Measurements from ENCODE around the gene CDRT4.

Gene CDRT4

DNA sequence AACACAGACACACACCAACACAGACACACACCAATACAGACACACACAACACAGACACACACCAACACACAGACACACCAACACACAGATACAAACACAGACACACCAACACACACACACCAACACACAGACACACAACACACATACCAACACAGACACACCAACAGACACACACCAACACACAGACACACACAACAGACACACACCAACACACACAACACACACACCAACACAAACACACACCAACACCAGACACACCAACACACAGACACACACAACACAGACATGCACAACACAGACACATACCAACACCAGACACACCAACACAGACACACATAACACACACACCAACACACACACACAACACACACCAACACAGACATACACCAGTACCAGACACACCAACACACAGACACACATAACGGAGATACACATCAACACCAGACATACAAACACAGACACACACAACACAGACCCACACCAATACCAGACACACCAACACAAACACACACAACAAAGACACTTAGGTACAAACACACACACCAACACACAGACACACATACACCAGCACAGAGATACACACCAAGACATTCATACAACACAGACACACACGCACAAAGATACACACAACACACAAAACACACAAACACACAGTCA lies 2.2 kb downstream of the CDRT4 start:
- TF ChIP-seq, protein P1, sequence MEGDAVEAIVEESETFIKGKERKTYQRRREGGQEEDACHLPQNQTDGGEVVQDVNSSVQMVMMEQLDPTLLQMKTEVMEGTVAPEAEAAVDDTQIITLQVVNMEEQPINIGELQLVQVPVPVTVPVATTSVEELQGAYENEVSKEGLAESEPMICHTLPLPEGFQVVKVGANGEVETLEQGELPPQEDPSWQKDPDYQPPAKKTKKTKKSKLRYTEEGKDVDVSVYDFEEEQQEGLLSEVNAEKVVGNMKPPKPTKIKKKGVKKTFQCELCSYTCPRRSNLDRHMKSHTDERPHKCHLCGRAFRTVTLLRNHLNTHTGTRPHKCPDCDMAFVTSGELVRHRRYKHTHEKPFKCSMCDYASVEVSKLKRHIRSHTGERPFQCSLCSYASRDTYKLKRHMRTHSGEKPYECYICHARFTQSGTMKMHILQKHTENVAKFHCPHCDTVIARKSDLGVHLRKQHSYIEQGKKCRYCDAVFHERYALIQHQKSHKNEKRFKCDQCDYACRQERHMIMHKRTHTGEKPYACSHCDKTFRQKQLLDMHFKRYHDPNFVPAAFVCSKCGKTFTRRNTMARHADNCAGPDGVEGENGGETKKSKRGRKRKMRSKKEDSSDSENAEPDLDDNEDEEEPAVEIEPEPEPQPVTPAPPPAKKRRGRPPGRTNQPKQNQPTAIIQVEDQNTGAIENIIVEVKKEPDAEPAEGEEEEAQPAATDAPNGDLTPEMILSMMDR (IDR thresholded peaks at IDR 0.05; ENCODE audit: control insufficient read depth, extremely low read depth, insufficient read depth), result no peak
- no peak overlapping the region for H3K4me3 ChIP-seq (ENCODE audit: low read depth, low read length)
- no peak for DNase-seq (ENCODE audit: low read depth)

DNA sequence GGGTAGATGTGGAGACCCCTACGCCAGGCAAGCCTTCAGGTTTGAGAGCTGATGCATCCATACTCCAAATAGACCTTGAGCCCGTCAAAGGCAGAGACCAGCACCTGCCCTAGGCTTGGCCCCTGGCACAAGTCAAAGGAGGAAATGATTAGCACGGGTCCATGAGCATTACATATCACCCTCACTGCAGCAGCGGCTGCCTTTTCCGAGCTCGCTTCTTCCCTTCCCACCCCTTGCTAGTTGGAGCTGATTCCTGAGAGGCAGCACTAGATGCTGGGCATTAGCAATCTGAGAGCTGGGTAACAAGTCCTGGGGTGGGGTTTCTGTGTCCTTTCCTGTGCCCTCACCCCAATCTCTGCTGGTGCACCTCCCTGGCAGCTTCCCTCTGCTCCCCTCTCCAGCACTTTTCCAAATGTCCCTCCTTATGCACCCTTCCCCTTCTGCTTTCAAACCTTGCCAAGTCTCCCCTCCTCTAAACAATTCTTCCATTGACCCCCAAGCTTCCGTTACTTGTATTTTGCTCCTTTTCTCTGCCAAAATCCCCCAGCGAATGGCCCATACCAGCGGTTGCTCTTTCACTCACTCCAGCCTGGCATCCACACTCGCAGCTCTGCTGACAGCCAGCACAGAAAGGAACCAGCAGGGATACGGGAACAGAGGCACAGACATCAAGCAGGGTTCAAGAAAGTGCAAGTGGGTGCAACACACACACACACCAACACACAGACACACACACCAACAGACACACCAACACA lies 3.0 kb downstream of the CDRT4 start:
- no peak for DNase-seq (ENCODE audit: low read depth)
- no peak overlapping the region for H3K4me3 ChIP-seq (ENCODE audit: low read depth, low read length)
- TF ChIP-seq, protein P1 (IDR thresholded peaks at IDR 0.05; ENCODE audit: control insufficient read depth, extremely low read depth, insufficient read depth), result no peak

DNA sequence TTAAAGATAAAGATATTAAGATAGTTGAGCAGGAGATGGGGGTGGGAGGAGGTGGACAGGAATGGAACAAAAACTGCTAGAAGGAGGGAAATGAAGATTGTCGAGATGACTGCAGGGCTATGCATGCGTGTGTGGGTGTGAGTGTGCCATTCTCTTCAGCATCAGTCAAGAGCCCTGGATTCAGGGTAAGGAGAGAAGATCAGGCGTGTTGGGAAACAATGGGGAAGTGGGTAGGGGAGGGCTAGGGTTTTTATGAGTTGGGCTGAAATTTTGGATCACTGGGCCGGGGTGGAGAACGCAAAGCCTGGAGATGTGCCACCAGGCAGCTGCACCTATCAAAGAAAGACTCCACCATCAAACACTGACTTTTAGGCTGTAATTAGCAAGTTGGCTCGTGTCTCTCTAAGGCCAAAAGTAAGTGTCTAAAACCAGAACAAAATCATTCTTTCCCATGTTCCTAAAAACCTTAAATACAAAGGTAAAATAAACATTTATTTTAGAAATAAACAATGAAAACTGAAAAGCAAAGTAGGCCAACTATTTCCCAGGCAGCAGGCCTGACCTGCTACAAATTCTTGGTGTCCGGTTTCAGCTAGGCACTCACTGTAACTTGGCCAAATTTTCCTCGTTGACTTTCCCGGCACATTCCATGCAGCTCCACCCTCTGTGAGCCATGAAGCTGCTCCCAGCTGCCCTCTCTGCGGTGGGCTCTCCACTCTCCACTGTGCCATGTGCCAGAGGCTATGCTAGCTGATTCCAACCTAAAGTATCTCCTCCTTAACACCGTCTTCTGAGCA lies 4.2 kb downstream of the CDRT4 start:
- no peak overlapping the region for H3K4me3 ChIP-seq (ENCODE audit: low read depth, low read length)
- DNase-seq (ENCODE audit: low read depth), result peak; percentile 28
- TF ChIP-seq, protein P1 (IDR thresholded peaks at IDR 0.05; ENCODE audit: control insufficient read depth, extremely low read depth, insufficient read depth), result no peak

DNA sequence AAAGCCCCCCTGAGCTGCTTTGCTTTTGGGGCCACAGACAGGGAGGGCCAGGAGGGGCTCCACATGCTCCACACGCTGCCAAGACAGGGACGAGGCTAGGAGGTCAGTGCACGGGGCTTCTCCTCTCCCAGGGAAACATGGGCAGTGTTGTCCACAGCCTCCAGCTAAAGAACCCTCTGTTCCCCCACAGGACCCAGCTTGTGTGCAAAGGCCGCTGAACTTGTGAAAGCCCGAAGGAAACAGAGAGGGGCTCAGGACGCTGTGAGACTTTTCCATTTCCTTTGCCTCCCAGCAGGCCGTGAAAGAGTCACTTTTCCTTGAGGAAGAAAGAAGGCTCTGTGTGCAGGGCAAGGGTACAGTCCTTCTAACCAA lies 9.7 kb downstream of the CDRT4 start:
- H3K4me3 ChIP-seq (ENCODE audit: low read depth, low read length), result no peak overlapping the region
- TF ChIP-seq, protein P1 (IDR thresholded peaks at IDR 0.05; ENCODE audit: control insufficient read depth, extremely low read depth, insufficient read depth), result no peak
- no peak for DNase-seq (ENCODE audit: low read depth)

DNA sequence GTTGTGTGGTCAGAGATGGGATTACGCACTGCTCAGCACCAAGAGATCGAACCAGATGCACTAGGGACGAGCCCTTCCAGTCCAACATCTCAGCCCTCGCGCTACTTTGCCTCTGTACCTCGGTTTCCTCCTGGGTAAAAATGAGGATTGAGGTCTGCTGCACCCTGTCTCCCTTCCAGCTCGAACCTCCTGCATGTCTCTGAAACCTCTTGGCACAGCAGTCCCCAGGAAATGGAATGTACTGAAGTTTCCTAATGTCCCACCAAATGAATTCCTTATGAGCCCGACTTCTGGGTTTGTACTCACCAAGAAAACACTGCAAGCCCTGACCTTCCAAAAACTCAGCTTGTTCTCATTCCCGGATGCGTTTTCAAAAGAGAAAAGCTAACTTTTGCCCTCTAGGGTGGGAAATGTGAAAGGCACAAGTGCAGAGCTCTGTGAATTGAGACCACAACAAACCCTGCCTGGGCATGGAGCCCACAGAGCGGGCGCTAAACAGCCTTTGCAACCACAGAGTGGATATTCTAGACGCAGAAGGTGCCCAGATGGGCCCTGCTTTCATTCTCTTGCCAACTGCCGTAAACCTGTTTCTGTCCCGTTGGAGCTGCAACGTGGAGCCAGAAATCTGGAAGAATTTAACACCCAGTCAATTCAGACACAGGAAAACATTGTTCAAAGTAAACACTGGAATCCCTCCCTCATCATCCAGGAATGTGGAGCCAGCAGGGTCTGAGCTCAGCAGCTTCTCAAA lies 10.3 kb downstream of the CDRT4 start:
- TF ChIP-seq, protein P1 (IDR thresholded peaks at IDR 0.05; ENCODE audit: control insufficient read depth, extremely low read depth, insufficient read depth), result no peak
- H3K4me3 ChIP-seq (ENCODE audit: low read depth, low read length), result no peak overlapping the region
- DNase-seq (ENCODE audit: low read depth), result no peak

DNA sequence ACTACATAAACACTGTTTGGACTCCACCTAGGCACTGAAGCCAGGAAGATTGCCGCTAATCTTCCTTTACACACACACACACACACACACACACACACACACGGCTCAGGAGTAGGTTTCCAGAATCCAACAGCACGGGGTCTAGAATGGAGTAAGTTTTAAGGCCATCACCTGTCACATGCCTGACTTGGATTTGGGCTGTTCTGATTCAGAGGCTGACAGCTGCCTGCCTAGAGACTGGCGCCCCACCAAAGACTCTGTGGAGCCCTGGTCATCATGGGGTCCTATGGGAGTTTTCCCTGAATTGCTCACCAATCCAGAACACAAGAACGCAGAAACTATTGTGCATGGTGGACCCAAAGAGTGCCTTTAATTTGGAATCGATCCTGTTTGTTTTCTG lies 10.9 kb downstream of the CDRT4 start:
- H3K4me3 ChIP-seq (ENCODE audit: low read depth, low read length), result no peak overlapping the region
- no peak for DNase-seq (ENCODE audit: low read depth)
- TF ChIP-seq, protein P1 (IDR thresholded peaks at IDR 0.05; ENCODE audit: control insufficient read depth, extremely low read depth, insufficient read depth), result no peak
